ENCODE results near the gene TEFM. TPM values are rescaled to one million over a fixed set of nuclear protein-coding genes. Genes with fewer than 3 reads are reported as not detected.
"Not testable (repeated sequence)": the region's sequence is repeated elsewhere in the genome, so short reads cannot be mapped to it uniquely, and the experiment has no call there.

The TEFM gene
- total and polyA plus RNA-seq, 4 experiments from 2014 or later: 20.2 to 21.3 (median 21.0) TPM

DNA sequence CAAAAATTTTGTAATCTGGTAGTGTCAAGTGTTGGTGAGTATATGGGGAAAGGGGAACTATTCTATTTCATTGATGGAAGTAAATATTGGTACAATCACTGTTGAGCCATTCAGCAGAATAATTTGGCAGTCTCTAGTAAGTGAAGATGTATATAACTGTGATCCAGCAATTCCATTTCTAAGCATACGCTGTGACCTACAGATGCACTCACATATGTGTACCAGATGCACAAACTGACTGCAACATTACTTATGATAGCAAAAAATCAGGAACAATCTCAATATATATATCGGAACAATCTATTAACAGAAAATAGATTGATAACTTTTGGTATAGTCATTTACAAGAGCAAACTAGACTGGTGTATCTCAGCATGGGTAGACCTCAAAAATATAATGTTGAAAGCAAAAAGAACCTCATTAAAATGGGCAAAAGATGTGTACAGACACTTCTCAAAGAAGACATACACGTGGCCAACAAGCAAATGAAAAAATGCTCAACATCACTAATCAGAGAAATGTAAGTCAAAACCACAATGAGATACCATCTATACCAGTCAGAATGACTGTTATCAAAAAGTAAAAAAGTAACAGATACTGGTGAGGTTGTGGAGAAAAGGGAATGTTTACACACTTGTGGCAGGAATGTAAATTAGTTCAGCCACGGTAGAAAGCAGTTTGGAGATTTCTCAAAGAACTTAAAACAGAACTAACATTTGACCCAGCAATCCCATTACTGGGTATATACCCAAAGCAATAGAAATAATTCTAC lies 36.5 kb upstream of the TEFM start:
- CTCF ChIA-PET (ENCODE audit: partially characterized antibody): no interaction called here
- Mint-ChIP-seq H3K4me1 (peaks cover 2 to 5% (median 3%) of the 10 kb centered on the region in 4 donors), H3K9me3 (no peaks in the 10 kb centered on the region), H3K4me3 (no peak overlapping the region), H3K27ac (no peak overlapping the region), H3K27me3 (no peaks in the 10 kb centered on the region), H3K36me3 (no peaks in the 10 kb centered on the region)
- DNase-seq: no peak
- POLR2A ChIA-PET (ENCODE audit: partially characterized antibody): no interaction called here
- Histone ChIP-seq H3K27me3 (ENCODE audit: insufficient read depth, low read length) (no peaks in the 10 kb centered on the region), H3K36me3 (ENCODE audit: insufficient read depth, low read length) (no peaks in the 10 kb centered on the region), H3K9me3 (ENCODE audit: control insufficient read depth in 1 of 2, low read length in 2 of 2) (no peaks in the 10 kb centered on the region), H3K4me3 (ENCODE audit: low read length in 2 of 2) (no peak overlapping the region), H3K4me1 (ENCODE audit: insufficient read depth, low read length) (no peaks in the 10 kb centered on the region), H3K27ac (ENCODE audit: low read depth, low read length) (no peak overlapping the region)
- intact Hi-C loops (cut with micrococcal nuclease): no loop called here

DNA sequence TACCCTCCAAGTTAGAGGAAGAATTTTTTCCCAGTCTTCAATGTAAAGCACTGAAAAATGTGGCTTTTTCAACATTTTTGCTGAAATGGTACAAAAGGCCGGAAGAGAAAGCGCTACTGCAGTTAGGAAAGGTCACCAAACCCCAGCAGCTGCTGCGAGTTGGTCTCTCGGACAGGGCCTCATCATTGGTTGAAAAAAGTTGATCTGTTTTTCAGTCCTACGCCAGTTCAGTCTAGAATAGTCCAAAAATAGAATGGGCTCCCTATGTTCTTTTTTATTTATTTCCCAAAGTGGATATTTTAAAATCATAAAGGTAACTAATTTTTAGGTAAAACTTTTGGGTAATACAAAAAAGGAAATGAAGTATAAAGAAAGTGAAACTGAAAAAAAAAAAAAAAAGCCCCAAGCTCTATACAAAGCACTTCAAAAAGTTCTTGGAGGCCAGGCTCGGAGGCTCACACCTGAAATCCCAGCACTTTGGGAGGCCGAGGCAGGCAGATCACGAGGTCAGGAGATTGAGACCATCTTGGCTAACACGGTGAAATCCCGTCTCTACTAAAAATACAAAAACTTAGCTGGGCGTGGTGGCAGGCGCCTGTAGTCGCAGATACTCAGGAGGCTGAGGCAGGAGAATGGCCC lies 33.1 kb upstream of the TEFM start:
- H3K4me1 Mint-ChIP-seq: peaks cover 2 to 5% (median 3%) of the 10 kb centered on the region in 4 donors
- H3K4me3 Mint-ChIP-seq: peak overlapping the region; percentile 27 to 75 (median 50)
- H3K27ac Mint-ChIP-seq: peak overlapping the region; percentile 14 to 72 (median 45)
- no peaks in the 10 kb centered on the region for H3K27me3 Mint-ChIP-seq
- intact Hi-C loops (cut with micrococcal nuclease): no loop called here
- ChIA-PET POLR2A (ENCODE audit: partially characterized antibody) (interaction anchor here (0.7 kb wide), 1 partner anchor 374 kb away, joined by 4 read pairs; no protein-coding TSS in a partner anchor), CTCF (ENCODE audit: partially characterized antibody) (interaction anchor here (0.9 kb wide), 1 partner anchor 278 kb away, joined by 3 read pairs; no protein-coding TSS in a partner anchor)
- Histone ChIP-seq H3K4me3 (ENCODE audit: low read length in 2 of 2) (no peak overlapping the region), H3K4me1 (ENCODE audit: insufficient read depth, low read length) (no peaks in the 10 kb centered on the region), H3K27me3 (ENCODE audit: insufficient read depth, low read length) (no peaks in the 10 kb centered on the region), H3K9me3 (ENCODE audit: control insufficient read depth in 1 of 2, low read length in 2 of 2) (no peaks in the 10 kb centered on the region), H3K27ac (ENCODE audit: low read depth, low read length) (no peak overlapping the region), H3K36me3 (ENCODE audit: insufficient read depth, low read length) (no peaks in the 10 kb centered on the region)
- peak in 1 of 5 donors; percentile 6 for DNase-seq
- no peaks in the 10 kb centered on the region for H3K9me3 Mint-ChIP-seq
- H3K36me3 Mint-ChIP-seq: no peaks in the 10 kb centered on the region

DNA sequence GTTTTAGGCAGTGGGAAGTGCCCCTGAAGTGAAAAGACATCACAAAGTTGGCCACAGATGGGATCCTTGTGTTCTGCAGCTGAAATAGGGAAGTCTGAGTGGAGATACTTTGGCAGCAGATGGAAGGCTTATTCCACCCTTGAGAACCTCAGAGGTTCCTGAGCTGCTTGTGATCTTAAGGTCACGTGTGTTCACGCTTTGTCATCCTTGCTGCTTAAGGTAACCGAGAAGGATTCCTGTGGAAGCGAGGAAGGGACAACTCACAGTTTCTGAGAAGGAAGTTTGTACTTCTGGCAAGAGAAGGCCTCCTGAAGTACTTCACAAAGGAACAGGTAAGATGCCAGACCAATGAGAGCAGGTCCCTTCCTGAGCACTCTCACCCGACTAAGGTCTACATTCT lies 27.9 kb upstream of the TEFM start:
- POLR2A ChIA-PET (ENCODE audit: partially characterized antibody): no interaction called here
- intact Hi-C loops (cut with micrococcal nuclease): no loop called here
- H3K27ac Mint-ChIP-seq: no peak overlapping the region

DNA sequence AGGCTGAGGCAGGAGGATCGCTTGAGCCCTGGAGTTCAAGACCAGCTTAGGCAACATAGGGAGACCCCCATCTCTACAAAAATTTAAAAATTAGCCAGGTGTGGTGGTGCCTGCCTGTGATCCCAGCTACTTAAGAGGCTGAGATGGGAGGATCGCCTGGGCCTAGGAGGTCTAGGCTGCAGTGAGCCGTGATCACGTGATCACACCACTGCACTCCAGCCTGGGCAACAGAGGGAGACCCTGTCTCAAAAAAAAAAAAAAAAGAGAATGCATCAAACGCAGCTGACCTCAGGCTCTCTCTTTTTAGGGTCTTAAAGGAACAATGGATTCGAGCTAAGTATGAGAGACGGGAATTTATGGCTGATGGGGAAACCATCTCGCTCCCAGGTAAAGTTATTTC lies 25.5 kb upstream of the TEFM start:
- POLR2A ChIA-PET (ENCODE audit: partially characterized antibody); H3K4me1 Mint-ChIP-seq; H3K36me3 ChIP-seq (ENCODE audit: insufficient read depth, low read length); H3K4me3 ChIP-seq (ENCODE audit: low read length in 2 of 2); H3K27ac ChIP-seq (ENCODE audit: low read depth, low read length); DNase-seq; H3K4me1 ChIP-seq (ENCODE audit: insufficient read depth, low read length); H3K27me3 ChIP-seq (ENCODE audit: insufficient read depth, low read length); H3K4me3 Mint-ChIP-seq; intact Hi-C loops (cut with micrococcal nuclease); H3K27ac Mint-ChIP-seq; H3K36me3 Mint-ChIP-seq; H3K9me3 Mint-ChIP-seq; H3K9me3 ChIP-seq (ENCODE audit: control insufficient read depth in 1 of 2, low read length in 2 of 2); H3K27me3 Mint-ChIP-seq: not testable (repeated sequence)
- CTCF ChIA-PET (ENCODE audit: partially characterized antibody): interaction anchor here (1.6 kb wide), 1 partner anchor 11 kb away, joined by 4 read pairs; no protein-coding TSS in a partner anchor

More for the DNA sequence above, 27.9 kb upstream of the TEFM start:
- CTCF ChIA-PET (ENCODE audit: partially characterized antibody): interaction anchor here (1.2 kb wide), 1 partner anchor 27 kb away, joined by 3 read pairs; the partner anchor contains the start of gene TEFM
- H3K4me3 ChIP-seq (ENCODE audit: low read length in 2 of 2): no peak overlapping the region
- Mint-ChIP-seq H3K9me3 (no peaks in the 10 kb centered on the region), H3K27me3 (no peaks in the 10 kb centered on the region), H3K4me1 (peaks cover 0 to 4% (median 0%) of the 10 kb centered on the region in 4 donors), H3K4me3 (no peak overlapping the region), H3K36me3 (no peaks in the 10 kb centered on the region)
- no peak for DNase-seq
- no peak overlapping the region for H3K27ac ChIP-seq (ENCODE audit: low read depth, low read length)
- no peaks in the 10 kb centered on the region for H3K36me3 ChIP-seq (ENCODE audit: insufficient read depth, low read length)
- no peaks in the 10 kb centered on the region for H3K9me3 ChIP-seq (ENCODE audit: control insufficient read depth in 1 of 2, low read length in 2 of 2)
- no peaks in the 10 kb centered on the region for H3K4me1 ChIP-seq (ENCODE audit: insufficient read depth, low read length)
- no peaks in the 10 kb centered on the region for H3K27me3 ChIP-seq (ENCODE audit: insufficient read depth, low read length)

DNA sequence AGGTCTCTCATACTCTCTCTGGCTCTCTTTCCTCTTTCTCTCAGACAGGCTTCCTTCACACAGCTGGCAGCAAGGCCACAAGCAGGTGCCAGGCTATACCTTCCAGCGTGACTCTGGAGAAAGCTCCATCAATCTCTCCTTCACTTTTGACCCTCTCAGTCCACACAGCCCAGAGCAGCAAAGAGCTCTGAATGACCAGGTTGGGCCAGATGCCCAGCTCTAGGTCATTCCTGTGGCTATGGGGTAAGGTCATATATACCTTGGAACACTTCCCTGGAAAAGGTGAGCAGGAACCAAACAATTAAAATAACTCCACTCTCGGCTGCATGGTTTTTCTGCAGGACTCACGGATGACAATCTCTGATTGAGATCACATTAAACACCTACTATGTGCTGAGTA lies 24.5 kb upstream of the TEFM start:
- ChIA-PET CTCF (ENCODE audit: partially characterized antibody) (no interaction called here), POLR2A (ENCODE audit: partially characterized antibody) (no interaction called here)
- Mint-ChIP-seq H3K36me3 (no peaks in the 10 kb centered on the region), H3K27ac (peak overlapping the region in 1 of 7 donors; percentile 29), H3K4me3 (no peak overlapping the region), H3K27me3 (peaks cover 12 to 16% of the 10 kb centered on the region in 2 donors), H3K4me1 (no peaks in the 10 kb centered on the region), H3K9me3 (no peaks in the 10 kb centered on the region)
- H3K4me3 ChIP-seq (ENCODE audit: low read length in 2 of 2): no peak overlapping the region
- no peaks in the 10 kb centered on the region for H3K27me3 ChIP-seq (ENCODE audit: insufficient read depth, low read length)
- no peak overlapping the region for H3K27ac ChIP-seq (ENCODE audit: low read depth, low read length)
- H3K36me3 ChIP-seq (ENCODE audit: insufficient read depth, low read length): no peaks in the 10 kb centered on the region
- intact Hi-C loops (cut with micrococcal nuclease): no loop called here
- no peaks in the 10 kb centered on the region for H3K9me3 ChIP-seq (ENCODE audit: control insufficient read depth in 1 of 2, low read length in 2 of 2)
- no peaks in the 10 kb centered on the region for H3K4me1 ChIP-seq (ENCODE audit: insufficient read depth, low read length)
- no peak for DNase-seq

DNA sequence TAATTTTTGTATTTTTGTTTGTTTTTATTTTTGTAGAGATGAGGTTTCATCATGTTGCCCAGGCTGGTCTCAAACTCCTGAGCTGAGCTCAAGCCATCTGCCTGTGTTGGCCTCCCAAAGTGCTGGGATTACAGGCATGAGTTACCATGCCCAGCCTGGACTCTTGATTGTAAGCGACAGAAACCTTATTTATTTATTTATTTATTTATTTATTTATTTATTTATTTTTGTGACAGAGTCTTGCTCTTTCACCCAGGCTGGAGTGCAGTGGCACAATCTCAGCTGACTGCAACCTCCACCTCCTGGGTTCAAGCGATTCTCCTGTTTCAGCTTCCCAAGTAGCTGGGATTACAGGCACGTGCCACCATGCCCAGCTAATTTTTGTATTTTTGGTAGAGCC lies 23.8 kb upstream of the TEFM start:
- POLR2A ChIA-PET (ENCODE audit: partially characterized antibody); H3K4me1 Mint-ChIP-seq; H3K4me1 ChIP-seq (ENCODE audit: insufficient read depth, low read length); H3K36me3 Mint-ChIP-seq; intact Hi-C loops (cut with micrococcal nuclease); H3K27me3 ChIP-seq (ENCODE audit: insufficient read depth, low read length); DNase-seq; H3K4me3 Mint-ChIP-seq; H3K27ac Mint-ChIP-seq; H3K36me3 ChIP-seq (ENCODE audit: insufficient read depth, low read length); H3K27ac ChIP-seq (ENCODE audit: low read depth, low read length); CTCF ChIA-PET (ENCODE audit: partially characterized antibody); H3K9me3 Mint-ChIP-seq; H3K4me3 ChIP-seq (ENCODE audit: low read length in 2 of 2); H3K9me3 ChIP-seq (ENCODE audit: control insufficient read depth in 1 of 2, low read length in 2 of 2): not testable (repeated sequence)
- peaks cover 12 to 16% of the 10 kb centered on the region in 2 donors for H3K27me3 Mint-ChIP-seq

DNA sequence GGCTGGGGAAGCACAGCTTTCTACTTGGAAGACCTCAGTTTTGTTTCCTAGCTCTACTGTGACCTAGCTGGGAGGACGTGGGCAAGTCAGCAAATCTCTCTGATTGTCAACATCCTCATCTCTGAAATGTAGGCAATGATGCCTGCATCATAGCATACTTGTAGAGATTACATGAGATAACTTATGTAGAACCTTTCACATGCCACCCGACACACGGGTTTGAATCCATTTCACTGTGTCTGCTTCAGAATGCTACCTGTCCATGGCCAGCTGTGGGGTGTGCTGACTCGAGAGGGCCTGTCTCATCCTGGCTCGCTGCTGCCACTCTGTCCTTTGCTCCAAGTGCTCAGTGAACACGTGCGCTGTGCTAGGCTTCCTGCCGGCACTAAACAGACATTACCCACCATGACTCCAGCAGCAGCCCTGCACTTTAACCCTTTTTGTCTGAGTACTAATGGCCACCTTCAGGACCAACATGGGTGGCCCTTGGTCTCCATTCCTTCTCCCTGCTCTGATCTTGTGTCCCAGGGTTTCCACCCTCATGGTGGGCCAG lies 23.1 kb upstream of the TEFM start:
- peaks cover 16 to 20% of the 10 kb centered on the region in 2 donors for H3K27me3 Mint-ChIP-seq
- Histone ChIP-seq H3K36me3 (ENCODE audit: insufficient read depth, low read length) (no peaks in the 10 kb centered on the region), H3K4me3 (ENCODE audit: low read length in 2 of 2) (no peak overlapping the region), H3K27ac (ENCODE audit: low read depth, low read length) (no peak overlapping the region), H3K27me3 (ENCODE audit: insufficient read depth, low read length) (peaks cover 5% of the 10 kb centered on the region), H3K4me1 (ENCODE audit: insufficient read depth, low read length) (no peaks in the 10 kb centered on the region), H3K9me3 (ENCODE audit: control insufficient read depth in 1 of 2, low read length in 2 of 2) (no peaks in the 10 kb centered on the region)
- no peaks in the 10 kb centered on the region for H3K9me3 Mint-ChIP-seq
- ChIA-PET CTCF (ENCODE audit: partially characterized antibody) (no interaction called here), POLR2A (ENCODE audit: partially characterized antibody) (no interaction called here)
- H3K4me3 Mint-ChIP-seq: no peak overlapping the region
- H3K4me1 Mint-ChIP-seq: no peaks in the 10 kb centered on the region
- no peak overlapping the region for H3K27ac Mint-ChIP-seq
- intact Hi-C loops (cut with micrococcal nuclease): no loop called here
- H3K36me3 Mint-ChIP-seq: no peaks in the 10 kb centered on the region
- DNase-seq: no peak

All from CD4-positive, alpha-beta memory T cell (primary cell).